DMS79 (cell line): ENCODE results near the gene AP1M1.
"Not testable (repeated sequence)": the region's sequence is repeated elsewhere in the genome, so short reads cannot be mapped to it uniquely, and the experiment has no call there.

Source experiments
- DNase-seq: peaks from one replicate; lab custom pipeline; 2025; lab: John Stamatoyannopoulos, UW

AP1M1 gene

DNA sequence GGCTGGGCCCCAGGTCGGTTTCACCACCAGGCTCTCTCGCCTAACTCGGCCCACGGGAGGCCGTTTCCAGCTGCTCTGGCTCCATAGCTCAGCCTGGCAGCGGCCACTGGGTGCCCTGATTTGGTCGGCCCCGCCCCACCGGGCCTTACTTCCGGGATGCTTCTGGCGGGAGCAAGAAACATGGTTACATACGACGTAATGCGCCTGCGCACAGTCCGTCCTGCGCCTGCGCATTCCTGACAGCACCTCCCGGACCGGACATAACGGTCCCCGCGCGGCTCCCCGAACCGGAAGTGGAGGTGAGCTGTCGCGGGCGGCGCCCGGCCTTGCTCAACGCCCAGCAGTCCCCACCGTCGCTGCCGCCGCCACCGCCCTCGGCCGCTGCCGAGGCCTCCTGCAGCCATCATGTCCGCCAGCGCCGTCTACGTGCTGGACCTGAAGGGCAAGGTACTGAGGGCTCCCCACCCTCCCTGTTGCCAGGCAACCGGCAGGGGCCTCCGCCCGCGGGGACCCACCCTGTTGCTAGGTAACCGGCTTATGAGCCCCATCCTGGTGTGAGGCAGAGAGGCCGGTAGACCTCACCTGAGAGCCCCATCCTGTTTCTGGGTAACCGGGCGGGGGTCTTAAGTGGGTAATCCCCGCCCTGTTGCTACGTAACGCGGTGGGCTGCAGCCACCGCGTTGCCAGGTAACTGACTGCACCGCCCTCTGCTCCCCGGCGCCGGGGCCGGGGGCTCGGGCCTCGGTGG, at the start of gene AP1M1:
Gene AP1M1, plus strand, starts transcription at position 290 of the 748 bp plus-strand sequence. Its CDS starts 116 bp downstream, at position 406.
- DNase-seq, result peak; percentile 94

DNA sequence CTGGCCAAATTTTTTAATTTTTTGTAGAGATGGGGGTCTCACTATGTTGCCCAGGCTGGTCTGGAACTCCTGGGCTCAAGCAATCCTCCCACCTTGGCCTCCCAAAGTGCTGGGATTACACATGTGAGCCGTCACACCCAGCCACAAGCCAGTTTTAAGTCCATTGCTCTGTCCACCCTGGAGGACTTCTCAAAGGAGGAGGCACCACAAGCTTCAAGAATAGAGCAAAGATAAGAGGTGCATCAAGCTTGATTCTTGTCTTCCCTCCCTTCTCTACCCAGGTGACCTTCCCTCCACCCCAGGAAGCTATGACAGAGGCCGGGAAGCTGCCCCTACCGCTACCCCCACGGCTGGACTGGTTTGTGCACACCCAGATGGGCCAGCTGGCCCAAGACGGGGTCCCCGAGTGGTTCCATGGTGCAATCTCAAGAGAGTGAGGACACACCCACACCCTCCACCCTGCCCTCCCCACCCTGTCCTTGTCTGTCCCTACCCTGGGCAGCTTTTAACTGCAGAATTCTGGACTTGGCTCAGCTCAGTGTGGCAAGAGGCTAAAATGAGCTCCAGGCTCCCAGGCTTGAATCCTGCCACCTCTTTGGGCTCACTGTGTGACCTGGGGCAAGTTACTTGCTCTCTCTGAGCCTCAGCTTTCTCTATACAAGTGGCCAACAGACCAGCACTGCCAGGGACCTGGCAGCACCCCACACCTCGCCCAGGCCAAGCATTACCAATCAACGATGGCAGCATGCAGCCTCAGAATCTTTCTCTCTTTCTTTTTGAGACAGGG, 49.1 kb upstream of the AP1M1 start:
- DNase-seq, result no peak

DNA sequence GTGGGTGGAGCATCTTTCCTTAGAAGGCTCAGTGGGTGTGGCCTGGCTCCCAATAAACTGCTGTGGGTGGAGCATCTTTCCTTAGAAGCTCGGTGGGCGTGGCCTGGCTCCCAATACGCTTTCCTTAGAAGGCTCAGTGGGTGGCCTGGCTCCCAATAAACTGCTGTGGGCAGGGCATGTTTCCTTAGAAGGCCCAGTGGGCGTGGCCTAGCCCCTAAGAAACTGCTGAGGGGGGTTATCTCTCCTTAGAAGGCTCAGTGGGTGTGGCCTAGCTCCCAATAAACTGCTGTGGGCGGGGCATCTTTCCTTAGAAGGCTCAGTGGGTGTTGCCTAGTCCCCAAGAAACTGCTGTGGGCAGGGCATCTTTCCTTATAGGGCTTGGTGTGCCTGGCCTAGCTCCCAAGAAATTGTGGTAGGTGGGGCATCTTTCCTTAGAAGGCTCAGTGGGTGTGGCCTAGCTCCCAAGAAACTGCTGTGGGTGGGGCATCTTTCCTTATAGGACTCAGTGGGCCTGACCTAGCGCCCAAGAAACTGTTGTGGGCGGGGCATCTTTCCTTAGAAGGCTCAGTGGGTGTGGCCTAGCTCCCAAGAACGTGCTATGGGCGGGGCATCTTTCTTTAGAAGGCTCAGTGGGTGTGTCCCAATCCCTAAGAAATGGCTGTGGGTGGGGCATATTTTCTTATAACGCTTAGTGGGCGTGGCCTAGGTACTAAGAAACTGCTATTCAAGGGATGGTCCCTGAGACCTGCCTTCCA, 44.0 kb upstream of the AP1M1 start:
- DNase-seq, result no peak

DNA sequence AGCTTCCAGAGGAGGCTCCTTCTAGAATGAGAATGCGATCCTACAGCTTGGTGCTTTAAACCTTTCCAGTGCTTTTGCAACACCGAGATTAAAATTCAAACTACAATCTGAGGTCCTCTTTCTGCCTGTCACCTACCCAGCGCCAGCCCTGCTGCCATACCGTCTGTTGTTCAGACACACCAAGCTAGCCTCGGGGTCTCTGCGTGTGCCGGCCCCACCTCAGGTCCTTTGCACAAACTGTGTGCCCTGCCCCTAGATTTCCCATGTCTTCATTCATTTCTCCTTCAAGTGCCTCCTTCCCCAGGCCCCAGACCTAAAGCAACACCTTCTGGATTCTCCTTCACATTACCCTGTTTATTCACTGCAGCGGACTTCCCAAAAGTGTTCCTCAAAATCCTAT, 43.2 kb upstream of the AP1M1 start:
- DNase-seq, result no peak

DNA sequence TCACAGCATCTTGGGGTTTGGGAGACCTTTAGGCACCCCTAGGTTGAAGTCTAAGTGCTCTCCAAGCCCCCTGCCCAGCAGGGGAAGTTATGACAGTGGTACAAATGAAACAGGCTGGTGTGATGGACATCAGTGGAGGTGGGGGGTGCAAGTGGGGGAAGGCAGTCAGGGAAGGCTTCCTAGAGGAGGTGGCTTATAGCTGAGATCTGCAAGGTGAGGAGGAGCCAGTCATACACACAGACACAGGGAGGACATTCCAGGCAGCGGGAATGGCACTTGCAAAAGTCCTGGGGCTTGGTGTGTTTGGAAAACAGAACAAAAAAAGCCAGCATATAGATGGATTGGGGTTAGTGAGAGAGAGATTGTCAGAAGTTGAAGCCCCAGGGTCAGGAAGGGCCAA, 42.6 kb upstream of the AP1M1 start:
- DNase-seq, result no peak

DNA sequence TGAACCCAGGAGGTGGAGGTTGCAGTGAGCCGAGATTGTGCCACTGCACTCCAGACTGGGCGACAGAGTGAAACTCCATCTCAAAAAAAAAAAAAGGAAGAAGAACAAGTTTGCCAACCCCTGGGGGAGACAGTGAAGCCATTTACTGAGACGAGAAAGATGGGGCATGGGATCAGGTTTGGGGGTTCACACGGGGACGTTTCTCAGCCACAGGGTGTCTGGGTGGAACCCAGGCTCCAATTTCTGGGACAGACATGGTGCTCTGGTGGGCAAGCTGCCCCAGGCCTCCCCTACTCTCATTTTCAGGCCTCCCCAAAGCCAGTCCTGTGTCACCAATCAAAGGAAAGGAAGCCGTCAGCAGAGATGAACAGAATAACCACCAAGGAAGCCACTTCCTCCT, 40.8 kb upstream of the AP1M1 start:
- DNase-seq, result no peak

DNA sequence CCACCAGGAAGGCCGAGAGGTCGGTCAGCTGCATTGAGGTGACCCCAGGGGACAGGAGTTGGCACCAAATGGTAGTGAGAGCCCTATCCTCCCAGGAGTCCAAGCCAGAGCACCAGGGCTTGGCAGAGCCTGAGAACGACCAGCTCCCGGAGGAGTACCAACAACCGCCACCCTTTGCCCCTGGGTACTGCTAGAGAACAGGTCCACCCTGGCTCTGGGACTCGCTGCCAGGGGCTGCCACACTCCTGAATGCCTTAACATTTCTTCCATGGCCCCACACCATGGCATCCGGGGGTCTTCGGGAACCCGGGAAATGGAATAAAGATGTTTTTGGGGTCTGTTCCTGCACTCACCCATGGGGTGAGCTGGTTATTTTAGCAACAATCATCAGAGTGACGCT, 40.1 kb upstream of the AP1M1 start:
- no peak for DNase-seq

DNA sequence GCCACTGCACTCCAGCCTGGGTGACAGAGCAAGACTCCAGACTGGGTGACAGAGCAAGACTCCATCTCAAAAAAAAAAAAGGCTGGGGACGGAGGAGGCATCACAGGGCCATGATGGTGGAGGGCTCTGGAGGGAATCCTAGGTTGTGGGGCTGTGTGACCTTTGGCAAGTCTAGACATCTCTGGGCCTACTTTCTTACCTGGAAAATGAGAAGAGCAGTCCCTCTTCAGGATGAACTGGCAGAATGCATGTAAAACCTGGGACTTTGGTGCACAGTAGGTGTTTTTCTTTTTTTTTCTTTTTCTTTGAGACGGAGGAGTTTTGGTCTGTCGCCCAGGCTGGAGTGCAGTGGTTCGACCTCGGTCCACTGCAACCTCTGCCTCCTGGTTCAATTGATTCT, 38.1 kb upstream of the AP1M1 start:
- DNase-seq, result no peak

DNA sequence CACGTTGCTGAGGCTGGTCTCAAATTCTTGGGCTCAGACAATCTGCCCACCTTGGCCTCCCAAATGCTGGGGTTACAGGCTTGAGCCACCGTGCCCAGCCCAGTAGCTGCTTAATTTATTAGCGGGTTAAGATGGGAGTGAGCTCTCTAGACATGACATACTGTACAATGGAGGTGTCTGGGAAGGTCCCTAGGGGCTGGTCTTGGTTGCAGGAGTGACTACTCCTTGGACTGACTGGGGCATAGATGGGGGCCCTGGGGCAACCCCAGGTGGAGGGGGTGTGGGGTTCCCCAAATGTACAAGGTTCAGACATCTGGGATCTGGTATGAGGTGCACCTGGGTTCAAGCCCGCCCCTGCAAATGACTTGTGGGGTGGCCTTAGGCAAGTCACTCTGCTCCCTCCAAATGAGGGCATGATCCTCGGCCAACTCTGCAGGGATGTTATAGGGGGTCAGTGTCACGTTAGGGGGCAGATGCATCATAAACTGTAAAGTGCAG, 37.2 kb upstream of the AP1M1 start:
- DNase-seq, result no peak

DNA sequence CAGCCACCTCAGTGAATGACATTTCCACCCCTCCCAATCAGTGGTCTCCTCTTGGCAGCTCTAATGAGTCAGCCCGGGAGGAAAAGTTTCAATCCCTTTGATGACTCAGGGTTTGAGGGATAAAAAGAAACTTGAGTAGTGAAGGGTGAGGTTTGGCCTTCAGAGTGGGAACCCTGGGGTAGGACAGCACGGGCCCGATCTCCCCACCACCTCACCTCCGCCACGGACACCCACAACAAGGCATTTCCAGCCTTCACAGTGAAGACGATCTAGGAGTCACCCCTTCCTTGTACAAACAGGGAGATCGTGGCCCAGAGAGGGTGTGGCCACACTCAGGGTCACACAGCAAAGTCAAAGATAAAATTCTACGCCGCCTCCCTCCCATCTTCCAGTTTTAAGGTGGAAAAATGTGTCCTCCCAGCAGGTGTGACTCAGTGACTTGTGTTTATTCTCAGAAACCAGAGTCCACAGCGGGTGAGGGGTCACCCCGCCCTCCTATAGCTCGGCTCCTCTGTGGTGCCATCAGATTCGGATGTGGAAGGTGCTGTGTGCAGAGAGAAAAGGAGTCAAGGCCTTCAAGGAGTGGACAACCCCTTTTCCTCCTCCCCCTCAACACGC, 36.7 kb upstream of the AP1M1 start:
- DNase-seq, result no peak

DNA sequence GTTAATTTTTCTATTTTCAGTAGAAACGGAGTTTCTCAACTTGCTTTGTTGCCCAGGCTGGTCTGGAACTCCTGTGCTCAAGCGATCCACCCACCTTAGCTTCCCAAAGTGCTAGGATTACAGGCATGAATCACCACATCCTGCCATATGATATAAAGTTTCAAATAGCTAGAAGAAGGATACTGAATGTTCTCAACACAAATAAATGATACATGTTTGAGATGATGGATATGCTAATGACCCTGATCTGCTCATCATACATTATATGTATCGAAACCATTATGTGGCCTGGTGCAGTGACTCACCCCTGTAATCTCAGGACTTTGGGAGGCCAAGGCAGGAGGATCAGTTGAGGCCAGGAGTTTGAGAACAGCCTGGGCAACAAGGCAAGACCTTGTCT, 35.9 kb upstream of the AP1M1 start:
- DNase-seq, result no peak

DNA sequence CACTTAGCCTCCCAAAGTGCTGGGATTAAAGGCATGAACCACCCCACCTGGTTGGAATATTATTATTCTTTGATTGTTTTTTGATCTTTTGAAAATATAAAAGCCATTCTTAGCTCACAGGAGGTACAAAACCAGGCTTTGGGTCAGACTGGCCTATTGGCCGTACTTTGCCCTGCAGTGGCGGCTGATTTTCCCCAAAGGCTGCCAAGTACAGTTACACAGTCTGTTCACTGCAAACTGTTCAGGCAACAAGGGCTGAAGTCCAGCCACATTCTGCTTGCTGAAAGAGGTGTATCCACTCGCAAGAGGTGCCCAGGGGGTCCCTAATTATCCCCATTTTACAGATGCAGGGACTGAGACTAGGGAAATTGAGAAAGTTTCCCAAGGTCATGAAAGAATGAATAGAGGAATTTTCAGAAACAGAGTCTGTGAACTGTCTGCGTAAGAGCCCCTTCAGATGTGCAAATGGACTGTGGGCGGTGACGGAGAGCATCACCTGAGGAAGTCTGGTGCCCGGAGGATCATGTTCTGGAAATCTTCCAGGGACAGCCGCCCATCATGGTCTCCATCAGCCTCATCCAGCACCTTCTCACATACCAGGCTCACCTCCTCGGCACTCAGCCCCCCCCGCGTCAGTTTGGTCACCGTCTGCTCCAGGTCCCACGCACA, 33.4 kb upstream of the AP1M1 start:
- DNase-seq, result no peak

DNA sequence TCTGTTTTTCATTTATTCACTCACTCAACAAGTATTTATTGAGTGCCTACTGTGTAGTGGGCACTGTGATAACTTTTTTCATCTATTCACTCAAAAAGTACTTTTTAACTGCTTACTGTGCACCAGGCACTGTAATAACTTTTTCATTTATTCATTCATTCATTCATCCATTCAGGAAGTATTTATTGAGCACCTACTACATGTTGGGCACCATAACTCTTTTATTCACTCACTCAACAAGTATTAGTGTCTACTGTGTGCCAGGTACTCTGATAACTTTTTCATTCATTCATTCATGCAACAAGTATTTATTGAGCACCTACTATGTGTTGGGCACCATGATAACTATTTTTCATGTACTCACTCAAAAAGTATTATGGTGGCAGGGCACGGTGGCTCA, 31.3 kb upstream of the AP1M1 start:
- DNase-seq, result no peak

DNA sequence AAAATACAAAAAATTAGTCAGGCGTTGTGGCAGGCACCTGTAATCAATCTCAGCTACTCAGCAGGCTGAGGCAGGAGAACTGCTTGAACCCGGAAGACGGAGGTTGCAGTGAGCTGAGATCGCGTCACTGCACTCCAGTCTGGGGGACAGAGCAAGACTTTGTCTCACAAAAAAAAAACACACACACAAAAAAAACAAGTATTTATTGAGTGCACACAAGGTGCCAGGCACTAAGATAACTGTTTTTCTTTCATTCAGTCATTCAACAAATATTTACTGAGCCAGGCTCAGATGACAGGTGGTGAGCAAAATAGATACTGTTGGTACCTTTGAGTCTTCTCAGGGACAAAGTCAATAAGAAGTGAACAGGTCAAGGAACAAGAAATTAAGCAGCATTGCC, 30.7 kb upstream of the AP1M1 start:
- no peak for DNase-seq

DNA sequence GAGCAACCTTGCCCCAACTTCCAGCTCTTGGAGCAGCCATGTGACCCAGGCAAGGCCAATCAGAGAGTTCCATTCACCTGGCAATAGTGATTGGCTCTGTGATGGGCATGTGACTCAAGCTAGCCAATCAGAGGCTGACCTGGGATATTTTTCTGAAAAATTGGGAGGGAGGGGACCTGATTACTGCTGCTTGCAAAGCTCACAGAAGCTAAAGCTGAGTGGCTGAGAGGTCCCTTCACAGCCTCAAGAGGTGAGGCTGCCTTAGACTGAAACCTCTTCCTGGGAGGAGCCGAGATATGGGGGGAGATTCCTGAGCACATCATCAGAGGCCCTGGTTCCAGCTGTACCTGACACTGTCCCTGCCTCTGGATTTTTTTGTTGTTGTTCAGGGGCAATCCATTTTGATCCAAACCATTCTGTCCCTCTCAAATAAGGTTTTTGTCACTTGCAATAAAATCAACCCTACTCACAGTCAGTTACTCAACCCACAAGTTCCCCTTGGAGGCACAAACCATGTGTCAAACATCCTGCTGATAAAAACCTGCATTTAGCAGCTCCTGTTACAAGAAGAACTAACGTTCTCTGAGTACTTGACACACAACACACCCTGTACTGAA, 29.1 kb upstream of the AP1M1 start:
- DNase-seq, result no peak

DNA sequence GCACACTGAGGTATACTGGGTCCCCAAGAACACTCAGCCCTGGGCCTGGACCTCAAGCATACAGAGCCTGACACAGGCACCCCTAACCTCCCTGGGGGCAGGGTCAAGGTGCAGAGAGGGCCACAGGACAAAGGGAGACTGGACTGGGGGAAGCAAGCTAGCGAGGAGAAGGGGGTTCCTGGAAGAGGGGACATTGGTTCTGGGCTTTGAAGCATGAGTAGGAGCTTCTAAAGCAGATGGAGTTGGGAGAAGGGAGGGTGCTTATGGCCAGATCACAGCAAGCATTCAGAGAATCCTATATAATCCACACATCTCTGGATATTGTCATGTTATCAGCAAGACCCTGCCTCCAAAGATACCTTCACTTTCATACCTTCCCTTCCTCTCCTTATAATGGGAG, 27.6 kb upstream of the AP1M1 start:
- DNase-seq, result no peak

DNA sequence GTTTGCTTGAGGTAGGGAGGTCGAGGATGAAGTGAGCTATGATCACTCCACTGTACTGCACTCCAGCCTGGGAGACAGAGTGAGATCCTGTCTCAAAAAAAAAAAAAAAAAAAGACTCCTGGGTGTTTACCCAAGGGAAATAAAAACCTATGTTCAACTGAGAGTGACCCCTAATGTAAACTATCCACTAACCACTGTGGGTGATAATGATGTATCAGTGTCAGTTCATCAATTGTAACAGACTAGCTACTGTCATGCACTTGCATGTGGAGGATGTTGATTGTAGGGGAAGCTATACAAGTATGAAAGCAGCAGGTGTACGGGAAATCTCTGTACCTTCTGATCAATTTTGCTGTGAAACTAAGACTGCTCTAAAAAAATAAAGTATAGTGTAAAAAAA, 21.8 kb upstream of the AP1M1 start:
- DNase-seq, result no peak

DNA sequence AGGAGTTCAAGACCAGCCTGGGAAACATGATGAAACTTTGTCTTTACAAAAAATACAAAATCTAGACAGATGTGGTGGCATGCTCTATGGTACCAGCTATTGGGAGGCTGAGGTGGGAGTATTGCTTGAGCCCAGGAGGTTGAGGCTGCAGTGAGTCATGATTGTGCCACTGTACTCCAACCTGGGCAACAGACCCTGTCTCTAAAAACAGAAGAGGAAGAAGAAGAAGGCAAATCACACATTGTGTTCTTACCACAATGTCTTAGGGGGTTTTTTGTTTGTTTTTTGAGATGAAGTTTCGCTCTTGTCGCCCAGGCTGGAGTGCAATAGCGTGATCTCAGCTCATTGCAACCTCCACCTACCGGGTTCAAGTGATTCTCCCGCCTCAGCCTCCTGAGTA, 18.8 kb upstream of the AP1M1 start:
- DNase-seq, result not testable (repeated sequence)

DNA sequence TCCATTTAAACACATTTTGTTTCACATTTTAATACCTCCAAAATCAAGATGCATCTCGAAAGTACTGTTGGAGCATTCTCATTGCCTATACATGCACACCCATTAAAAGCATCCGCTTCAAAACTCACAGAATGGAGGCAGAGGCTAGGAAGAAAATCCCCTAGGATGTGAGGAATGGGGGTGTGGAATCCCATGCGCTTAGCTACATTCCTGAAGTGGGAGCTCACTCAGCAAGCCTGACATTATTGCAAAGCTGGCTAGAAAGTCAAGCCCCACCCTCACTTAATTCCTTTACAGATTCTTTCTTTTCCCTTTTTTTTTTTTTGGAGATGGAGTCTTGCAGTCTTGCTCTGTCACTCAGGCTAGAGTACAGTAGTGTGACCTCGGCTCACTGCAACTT, 17.1 kb upstream of the AP1M1 start:
- DNase-seq, result no peak

DNA sequence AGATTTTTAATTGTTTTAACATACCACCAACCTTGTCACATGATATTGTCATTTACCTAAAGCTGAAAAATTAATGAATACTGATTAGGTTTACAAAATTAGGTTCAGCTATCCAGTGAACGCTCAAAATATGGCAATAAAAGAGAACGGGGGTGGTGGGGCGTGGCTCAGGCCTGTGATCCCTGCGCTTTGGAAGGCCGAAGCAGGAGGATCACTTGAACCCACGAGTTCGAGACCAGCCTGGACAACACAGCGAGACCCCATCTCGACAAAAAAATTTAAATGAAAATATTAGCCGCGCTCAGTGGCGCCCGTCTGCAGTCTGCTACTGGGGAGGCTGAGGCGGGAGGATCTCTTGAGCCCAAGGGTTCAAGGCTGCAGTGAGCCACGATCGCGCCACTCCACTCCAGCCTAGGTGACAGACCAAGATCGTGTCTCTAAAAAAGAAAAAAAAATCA, 13.0 kb upstream of the AP1M1 start:
- DNase-seq, result no peak

DNA sequence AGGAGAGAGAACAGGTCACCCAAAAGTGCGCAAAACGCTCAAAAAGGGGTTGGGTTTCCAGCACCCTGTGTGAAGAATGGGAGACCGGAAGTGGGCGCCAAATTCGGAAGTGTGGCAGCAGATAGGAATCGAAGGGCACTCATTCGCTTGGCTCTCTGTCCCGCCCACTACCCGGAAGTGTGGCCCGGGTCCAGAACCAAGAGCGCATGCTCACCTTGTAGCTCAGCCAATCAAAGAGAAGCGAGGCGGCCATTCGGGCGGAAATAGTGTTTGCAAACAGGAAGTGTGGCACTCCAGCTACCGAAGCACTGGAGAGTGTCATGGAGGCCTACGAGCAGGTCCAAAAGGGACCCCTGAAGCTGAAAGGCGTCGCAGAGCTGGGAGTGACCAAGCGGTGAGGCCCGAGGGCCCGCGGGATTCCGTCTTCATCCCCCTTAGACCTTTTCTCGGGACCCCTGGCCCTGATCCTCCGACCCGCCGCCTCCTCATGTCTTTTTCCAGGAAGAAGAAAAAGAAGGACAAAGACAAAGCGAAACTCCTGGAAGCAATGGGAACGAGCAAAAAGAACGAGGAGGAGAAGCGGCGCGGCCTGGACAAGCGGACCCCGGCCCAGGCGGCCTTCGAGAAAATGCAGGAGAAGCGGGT, 12.5 kb upstream of the AP1M1 start, which contains the start of gene FAM32A:
Gene FAM32A, plus strand, starts transcription at position 288 of the 645 bp plus-strand sequence. Its CDS starts 33 bp downstream, at position 321.
- peak; percentile 97 for DNase-seq
